Stimulated activated CD8-positive, alpha-beta memory T cell treated with anti-CD3 and anti-CD28 coated beads, Interleukin-15, amount 100 ng/mL, for 4 hours (primary cell): ENCODE measurements around the gene TSPAN5.

Experiments used
- DNase-seq, 2 donors: peaks; one replicate each; pipeline ENCODE4 v3.0.0-alpha.2; 2020; ENCODE audit warnings: low read depth in 2 of 2

Gene TSPAN5

GRCh38 chr4:98617358-98618047 lies 40.9 kb downstream of the TSPAN5 start:
- DNase-seq = no peak

- DNase-seq = no peak
Observed at GRCh38 chr4:98615991-98616390, 42.4 kb downstream of the TSPAN5 start.

- no peak for DNase-seq
Observed at GRCh38 chr4:98614662-98615061, 43.7 kb downstream of the TSPAN5 start.

GRCh38 chr4:98614094-98614493 lies 44.3 kb downstream of the TSPAN5 start:
- no peak for DNase-seq

- DNase-seq = no peak
Observed at GRCh38 chr4:98613453-98614075, 44.8 kb downstream of the TSPAN5 start.

GRCh38 chr4:98612318-98613250 lies 45.8 kb downstream of the TSPAN5 start:
- no peak for DNase-seq

GRCh38 chr4:98611677-98612317 lies 46.6 kb downstream of the TSPAN5 start:
- no peak for DNase-seq

- DNase-seq = no peak
Observed at GRCh38 chr4:98610926-98611676, 47.3 kb downstream of the TSPAN5 start.

GRCh38 chr4:98610431-98610830 lies 48.0 kb downstream of the TSPAN5 start:
- DNase-seq = no peak

- no peak for DNase-seq
Observed at GRCh38 chr4:98609934-98610333, 48.5 kb downstream of the TSPAN5 start.

- no peak for DNase-seq
Observed at GRCh38 chr4:98608356-98608755, 50.1 kb downstream of the TSPAN5 start.

GRCh38 chr4:98606894-98607293 lies 51.5 kb downstream of the TSPAN5 start:
- no peak for DNase-seq

GRCh38 chr4:98605216-98605615 lies 53.2 kb downstream of the TSPAN5 start:
- no peak for DNase-seq

- DNase-seq = no peak
Observed at GRCh38 chr4:98604723-98605122, 53.7 kb downstream of the TSPAN5 start.

GRCh38 chr4:98603683-98604521 lies 54.5 kb downstream of the TSPAN5 start:
- DNase-seq = no peak

- DNase-seq = no peak
Observed at GRCh38 chr4:98602270-98602669, 56.1 kb downstream of the TSPAN5 start.

GRCh38 chr4:98601708-98602107 lies 56.7 kb downstream of the TSPAN5 start:
- no peak for DNase-seq

- no peak for DNase-seq
Observed at GRCh38 chr4:98599617-98600205, 58.7 kb downstream of the TSPAN5 start.

GRCh38 chr4:98586962-98587354 lies 71.5 kb downstream of the TSPAN5 start:
- no peak for DNase-seq
